Activated naive CD4-positive, alpha-beta T cell treated with anti-CD3 and anti-CD28 coated beads, Interleukin-2, amount 50 U/mL, for 16 hours (primary cell): ENCODE results near the gene MAN1A1.

Experiments used
- DNase-seq: peaks from one replicate; pipeline ENCODE4 v3.0.0-alpha.2; 2020

MAN1A1 gene

GRCh38 chr6:119264854-119265397, 84.6 kb downstream of the MAN1A1 start:
- no peak for DNase-seq

- DNase-seq: no peak
Observed at GRCh38 chr6:119262612-119263011, 86.9 kb downstream of the MAN1A1 start.

GRCh38 chr6:119261944-119262284, 87.6 kb downstream of the MAN1A1 start:
- DNase-seq: no peak

- DNase-seq: no peak
Observed at GRCh38 chr6:119259027-119259426, 90.5 kb downstream of the MAN1A1 start.

GRCh38 chr6:119257726-119258125, 91.8 kb downstream of the MAN1A1 start:
- DNase-seq: no peak

- no peak for DNase-seq
Observed at GRCh38 chr6:119256978-119257462, 92.5 kb downstream of the MAN1A1 start.

GRCh38 chr6:119256392-119256791, 93.2 kb downstream of the MAN1A1 start:
- DNase-seq: no peak

- no peak for DNase-seq
Observed at GRCh38 chr6:119255492-119255891, 94.1 kb downstream of the MAN1A1 start.

GRCh38 chr6:119250036-119250435, 99.5 kb downstream of the MAN1A1 start:
- no peak for DNase-seq

GRCh38 chr6:119249319-119249718, 100.2 kb downstream of the MAN1A1 start:
- no peak for DNase-seq

- no peak for DNase-seq
Observed at GRCh38 chr6:119247504-119247903, 102.1 kb downstream of the MAN1A1 start.

- no peak for DNase-seq
Observed at GRCh38 chr6:119243657-119244056, 105.9 kb downstream of the MAN1A1 start.

- no peak for DNase-seq
Observed at GRCh38 chr6:119243037-119243436, 106.5 kb downstream of the MAN1A1 start.

- no peak for DNase-seq
Observed at GRCh38 chr6:119241540-119242309, 107.8 kb downstream of the MAN1A1 start.

GRCh38 chr6:119241111-119241465, 108.5 kb downstream of the MAN1A1 start:
- DNase-seq: no peak

GRCh38 chr6:119240257-119241110, 109.1 kb downstream of the MAN1A1 start:
- DNase-seq: no peak

- no peak for DNase-seq
Observed at GRCh38 chr6:119237177-119237715, 112.3 kb downstream of the MAN1A1 start.

- DNase-seq: no peak
Observed at GRCh38 chr6:119234941-119235340, 114.6 kb downstream of the MAN1A1 start.

- no peak for DNase-seq
Observed at GRCh38 chr6:119234457-119234856, 115.1 kb downstream of the MAN1A1 start.

- DNase-seq: no peak
Observed at GRCh38 chr6:119233312-119233984, 116.1 kb downstream of the MAN1A1 start.

- DNase-seq: no peak
Observed at GRCh38 chr6:119231394-119231793, 118.2 kb downstream of the MAN1A1 start.

GRCh38 chr6:119230160-119230559, 119.4 kb downstream of the MAN1A1 start:
- DNase-seq: no peak

GRCh38 chr6:119227377-119227776, 122.2 kb downstream of the MAN1A1 start:
- DNase-seq: no peak
